Neutrophil (primary cell): ENCODE data around the gene DNASE2B.

ENCODE experiments used
- H3K27ac ChIP-seq: fragments of 200-600 bp; sonication (generic); 2 replicates; pipeline ENCODE4 v1.5.1; 2016; ENCODE audit warnings: mild to moderate bottlenecking, moderate library complexity
- H3K27me3 ChIP-seq: fragments of 200-600 bp; sonication (generic); 2 replicates; pipeline ENCODE4 v1.6.0; 2016; ENCODE audit warnings: mild to moderate bottlenecking
- H3K36me3 ChIP-seq: fragments of 200-600 bp; sonication (generic); 2 replicates; pipeline ENCODE4 v1.5.1; 2017
- H3K4me1 ChIP-seq, 2 experiments: fragments of 200-600 bp in 1 of 2; sonication (generic) in 1 of 2; 1 replicate in 1 of 2; 2 replicates in 1 of 2; pipeline versions ENCODE4 v1.5.1 to v1.6.1; 2013 to 2016; ENCODE audit warnings: low read depth in 1 of 2, low read length in 1 of 2, mild to moderate bottlenecking in 1 of 2, moderate library complexity in 1 of 2; ENCODE audit not compliant: control insufficient read depth in 1 of 2, insufficient read depth in 1 of 2
- H3K4me3 ChIP-seq, 2 experiments: fragments of 200-600 bp in 1 of 2; sonication (generic) in 1 of 2; 1 replicate in 1 of 2; 2 replicates in 1 of 2; pipeline ENCODE4 v1.5.1; 2013 to 2016; ENCODE audit warnings: low read depth in 1 of 2, low read length in 1 of 2, mild to moderate bottlenecking in 1 of 2, moderate library complexity in 1 of 2
- H3K9me3 ChIP-seq: fragments of 200-600 bp; sonication (generic); 2 replicates; pipeline ENCODE4 v1.5.1; 2016
- CTCF ChIP-seq: fragments of 200-600 bp; sonication (generic); IDR thresholded peaks from 2 replicates; pipeline ENCODE4 v1.5.1; 2016; ENCODE audit warnings: antibody characterized with exemption

The DNASE2B gene

GRCh38 chr1:84402060-84402459 is 3.8 kb downstream of the DNASE2B start:
- TF ChIP-seq CTCF = no peak
- Histone ChIP-seq H3K27me3 (no peaks in the 10 kb centered on the region), H3K4me1 (no peaks in the 10 kb centered on the region)

GRCh38 chr1:84402501-84402900 is 4.2 kb downstream of the DNASE2B start:
- H3K4me3 ChIP-seq = no peak overlapping the region
- no peak overlapping the region for H3K27ac ChIP-seq
- TF ChIP-seq CTCF = no peak
- H3K4me1 ChIP-seq = no peaks in the 10 kb centered on the region
- no peaks in the 10 kb centered on the region for H3K36me3 ChIP-seq
- no peaks in the 10 kb centered on the region for H3K27me3 ChIP-seq
- H3K9me3 ChIP-seq = no peaks in the 10 kb centered on the region

More at GRCh38 chr1:84402060-84402459, 3.8 kb downstream of the DNASE2B start:
- Histone ChIP-seq H3K9me3 (no peaks in the 10 kb centered on the region), H3K27ac (no peak overlapping the region), H3K4me3 (no peak overlapping the region), H3K36me3 (no peaks in the 10 kb centered on the region)

GRCh38 chr1:84403347-84403746 is 5.1 kb downstream of the DNASE2B start:
- Histone ChIP-seq H3K4me3 (no peak overlapping the region), H3K27ac (no peak overlapping the region), H3K4me1 (no peaks in the 10 kb centered on the region), H3K36me3 (no peaks in the 10 kb centered on the region), H3K9me3 (no peaks in the 10 kb centered on the region), H3K27me3 (no peaks in the 10 kb centered on the region)
- TF ChIP-seq CTCF = no peak

- H3K4me3 ChIP-seq = no peak overlapping the region
- H3K36me3 ChIP-seq = no peaks in the 10 kb centered on the region
These were observed 8.1 kb downstream of the DNASE2B start for GRCh38 chr1:84406346-84406861.

GRCh38 chr1:84407524-84407923 is 9.2 kb downstream of the DNASE2B start:
- Histone ChIP-seq H3K9me3 (no peaks in the 10 kb centered on the region), H3K4me1 (no peaks in the 10 kb centered on the region), H3K27ac (no peak overlapping the region), H3K27me3 (no peaks in the 10 kb centered on the region), H3K4me3 (no peak overlapping the region), H3K36me3 (no peaks in the 10 kb centered on the region)
- TF ChIP-seq CTCF = no peak

More at GRCh38 chr1:84406346-84406861, 8.1 kb downstream of the DNASE2B start:
- H3K27ac ChIP-seq = no peak overlapping the region
- H3K27me3 ChIP-seq = no peaks in the 10 kb centered on the region
- H3K4me1 ChIP-seq = no peaks in the 10 kb centered on the region
- no peak for TF ChIP-seq CTCF
- H3K9me3 ChIP-seq = no peaks in the 10 kb centered on the region
